ENCODE measurements around the gene AFF1. TPM values are rescaled to one million over a fixed set of nuclear protein-coding genes. Genes with fewer than 3 reads are reported as not detected.
A peak's percentile ranks its signal among the peaks of the same experiment; 100 is the strongest.

The AFF1 gene
- total RNA-seq, 1 donor from 2014 or later: 44.3 TPM

- Mint-ChIP-seq H3K27ac (no peak overlapping the region), H3K9me3 (no peaks in the 10 kb centered on the region), H3K27me3 (no peaks in the 10 kb centered on the region), H3K4me1 (peaks cover 24% of the 10 kb centered on the region), H3K4me3 (no peak overlapping the region), H3K36me3 (ENCODE audit: low read depth) (peaks cover 32% of the 10 kb centered on the region)
- intact Hi-C loops (cut with micrococcal nuclease): no loop called here
- no peak for DNase-seq
Observed at GRCh38 chr4:87088186-87088585, 153.4 kb downstream of the AFF1 start.

GRCh38 chr4:87089368-87089767 lies 154.6 kb downstream of the AFF1 start:
- H3K27me3 Mint-ChIP-seq: no peaks in the 10 kb centered on the region
- H3K4me1 Mint-ChIP-seq: peaks cover 28% of the 10 kb centered on the region
- intact Hi-C loops (cut with micrococcal nuclease): no loop called here
- peaks cover 27% of the 10 kb centered on the region for H3K36me3 Mint-ChIP-seq (ENCODE audit: low read depth)
- peak overlapping the region; percentile 32 for H3K27ac Mint-ChIP-seq
- DNase-seq: no peak
- no peak overlapping the region for H3K4me3 Mint-ChIP-seq
- no peaks in the 10 kb centered on the region for H3K9me3 Mint-ChIP-seq

GRCh38 chr4:87090305-87090704 lies 155.5 kb downstream of the AFF1 start:
- H3K27ac Mint-ChIP-seq: no peak overlapping the region
- H3K36me3 Mint-ChIP-seq (ENCODE audit: low read depth): peaks cover 23% of the 10 kb centered on the region
- intact Hi-C loops (cut with micrococcal nuclease): no loop called here
- no peak for DNase-seq
- H3K27me3 Mint-ChIP-seq: no peaks in the 10 kb centered on the region
- peaks cover 24% of the 10 kb centered on the region for H3K4me1 Mint-ChIP-seq
- H3K4me3 Mint-ChIP-seq: no peak overlapping the region
- H3K9me3 Mint-ChIP-seq: no peaks in the 10 kb centered on the region

- Mint-ChIP-seq H3K9me3 (no peaks in the 10 kb centered on the region), H3K27ac (no peak overlapping the region), H3K4me3 (no peak overlapping the region), H3K27me3 (no peaks in the 10 kb centered on the region), H3K4me1 (peaks cover 23% of the 10 kb centered on the region), H3K36me3 (ENCODE audit: low read depth) (peaks cover 19% of the 10 kb centered on the region)
- intact Hi-C loops (cut with micrococcal nuclease): loop anchor here (1.0 kb wide), 3 partner anchors 86 to 170 kb away; no protein-coding TSS in a partner anchor
- DNase-seq: no peak
Observed at GRCh38 chr4:87092389-87093141, 157.8 kb downstream of the AFF1 start.

GRCh38 chr4:87093443-87094123 lies 158.8 kb downstream of the AFF1 start:
- no peak overlapping the region for H3K4me3 Mint-ChIP-seq
- H3K36me3 Mint-ChIP-seq (ENCODE audit: low read depth): peaks cover 16% of the 10 kb centered on the region
- peak overlapping the region; percentile 34 for H3K27ac Mint-ChIP-seq
- DNase-seq: peak; percentile 80
- H3K27me3 Mint-ChIP-seq: no peaks in the 10 kb centered on the region
- H3K9me3 Mint-ChIP-seq: no peaks in the 10 kb centered on the region
- H3K4me1 Mint-ChIP-seq: peaks cover 22% of the 10 kb centered on the region
- intact Hi-C loops (cut with micrococcal nuclease): loop anchor here (1.0 kb wide), 3 partner anchors 87 to 171 kb away; no protein-coding TSS in a partner anchor

GRCh38 chr4:87097075-87097474 lies 162.3 kb downstream of the AFF1 start:
- DNase-seq: no peak
- no peaks in the 10 kb centered on the region for H3K9me3 Mint-ChIP-seq
- H3K4me1 Mint-ChIP-seq: peaks cover 20% of the 10 kb centered on the region
- H3K36me3 Mint-ChIP-seq (ENCODE audit: low read depth): peaks cover 23% of the 10 kb centered on the region
- no peak overlapping the region for H3K4me3 Mint-ChIP-seq
- no peaks in the 10 kb centered on the region for H3K27me3 Mint-ChIP-seq
- H3K27ac Mint-ChIP-seq: no peak overlapping the region
- intact Hi-C loops (cut with micrococcal nuclease): no loop called here

GRCh38 chr4:87100168-87100567 lies 165.4 kb downstream of the AFF1 start:
- DNase-seq: no peak
- no peak overlapping the region for H3K27ac Mint-ChIP-seq
- H3K9me3 Mint-ChIP-seq: no peaks in the 10 kb centered on the region
- intact Hi-C loops (cut with micrococcal nuclease): loop anchor here (5.0 to 10.0 kb wide), 3 partner anchors 43 to 605 kb away; no protein-coding TSS in a partner anchor
- peaks cover 22% of the 10 kb centered on the region for H3K36me3 Mint-ChIP-seq (ENCODE audit: low read depth)
- H3K4me1 Mint-ChIP-seq: peaks cover 17% of the 10 kb centered on the region
- H3K4me3 Mint-ChIP-seq: no peak overlapping the region
- no peaks in the 10 kb centered on the region for H3K27me3 Mint-ChIP-seq

GRCh38 chr4:87101543-87102199 lies 166.9 kb downstream of the AFF1 start:
- intact Hi-C loops (cut with micrococcal nuclease): loop anchor here (5.0 to 10.0 kb wide), 3 partner anchors 44 to 607 kb away; no protein-coding TSS in a partner anchor
- no peak overlapping the region for H3K27ac Mint-ChIP-seq
- H3K27me3 Mint-ChIP-seq: no peaks in the 10 kb centered on the region
- H3K4me1 Mint-ChIP-seq: peaks cover 15% of the 10 kb centered on the region
- H3K9me3 Mint-ChIP-seq: no peaks in the 10 kb centered on the region
- DNase-seq: no peak
- peaks cover 21% of the 10 kb centered on the region for H3K36me3 Mint-ChIP-seq (ENCODE audit: low read depth)
- no peak overlapping the region for H3K4me3 Mint-ChIP-seq

GRCh38 chr4:87103086-87103485 lies 168.3 kb downstream of the AFF1 start:
- H3K4me3 Mint-ChIP-seq: peak overlapping the region; percentile 2
- intact Hi-C loops (cut with micrococcal nuclease): loop anchor here (5.0 to 10.0 kb wide), 3 partner anchors 46 to 608 kb away; no protein-coding TSS in a partner anchor
- peaks cover 21% of the 10 kb centered on the region for H3K4me1 Mint-ChIP-seq
- H3K9me3 Mint-ChIP-seq: no peaks in the 10 kb centered on the region
- H3K36me3 Mint-ChIP-seq (ENCODE audit: low read depth): peaks cover 30% of the 10 kb centered on the region
- H3K27me3 Mint-ChIP-seq: no peaks in the 10 kb centered on the region
- no peak for DNase-seq
- peak overlapping the region; percentile 26 for H3K27ac Mint-ChIP-seq

- Mint-ChIP-seq H3K4me3 (peak overlapping the region; percentile 2), H3K4me1 (peaks cover 20% of the 10 kb centered on the region), H3K27me3 (no peaks in the 10 kb centered on the region), H3K9me3 (no peaks in the 10 kb centered on the region), H3K27ac (peak overlapping the region; percentile 58), H3K36me3 (ENCODE audit: low read depth) (peaks cover 35% of the 10 kb centered on the region)
- DNase-seq: no peak
- intact Hi-C loops (cut with micrococcal nuclease): loop anchor here (5.0 to 10.0 kb wide), 3 partner anchors 46 to 609 kb away; no protein-coding TSS in a partner anchor
Observed at GRCh38 chr4:87103691-87104187, 168.9 kb downstream of the AFF1 start.

GRCh38 chr4:87105101-87105845 lies 170.5 kb downstream of the AFF1 start:
- intact Hi-C loops (cut with micrococcal nuclease): loop anchor here (10.0 kb wide), 1 partner anchor 610 kb away; no protein-coding TSS in a partner anchor
- Mint-ChIP-seq H3K4me3 (no peak overlapping the region), H3K27me3 (no peaks in the 10 kb centered on the region), H3K27ac (no peak overlapping the region), H3K36me3 (ENCODE audit: low read depth) (peaks cover 35% of the 10 kb centered on the region), H3K9me3 (no peaks in the 10 kb centered on the region), H3K4me1 (peaks cover 20% of the 10 kb centered on the region)
- DNase-seq: no peak

GRCh38 chr4:87108142-87108546 lies 173.3 kb downstream of the AFF1 start:
- H3K4me1 Mint-ChIP-seq: peaks cover 22% of the 10 kb centered on the region
- H3K27ac Mint-ChIP-seq: no peak overlapping the region
- H3K36me3 Mint-ChIP-seq (ENCODE audit: low read depth): peaks cover 36% of the 10 kb centered on the region
- no peaks in the 10 kb centered on the region for H3K9me3 Mint-ChIP-seq
- no peak overlapping the region for H3K4me3 Mint-ChIP-seq
- no peak for DNase-seq
- intact Hi-C loops (cut with micrococcal nuclease): loop anchor here (10.0 kb wide), 1 partner anchor 613 kb away; no protein-coding TSS in a partner anchor
- H3K27me3 Mint-ChIP-seq: no peaks in the 10 kb centered on the region

GRCh38 chr4:87109121-87109520 lies 174.3 kb downstream of the AFF1 start:
- H3K36me3 Mint-ChIP-seq (ENCODE audit: low read depth): peaks cover 40% of the 10 kb centered on the region
- H3K4me1 Mint-ChIP-seq: peaks cover 15% of the 10 kb centered on the region

More at GRCh38 chr4:87109121-87109520, 174.3 kb downstream of the AFF1 start:
- intact Hi-C loops (cut with micrococcal nuclease): loop anchor here (10.0 kb wide), 1 partner anchor 614 kb away; no protein-coding TSS in a partner anchor
- Mint-ChIP-seq H3K9me3 (no peaks in the 10 kb centered on the region), H3K4me3 (no peak overlapping the region), H3K27me3 (no peaks in the 10 kb centered on the region), H3K27ac (no peak overlapping the region)
- no peak for DNase-seq
